Neural cell (in vitro differentiated cells): ENCODE measurements around the gene SERPINI1. TPM values are rescaled to one million over a fixed set of nuclear protein-coding genes. Genes with fewer than 3 reads are reported as not detected.

Experiments used
- H2AFZ ChIP-seq: fragments of 200-600, 300-800 bp; sonication (generic), shearing (Covaris generic); 2 replicates; pipeline ENCODE4 v1.6.0; 2014; ENCODE audit warnings: low read depth, mild to moderate bottlenecking, antibody characterized with exemption, low read length, moderate library complexity
- H3F3A ChIP-seq: fragments of 200-600 bp; shearing (Covaris generic); 2 replicates; pipeline ENCODE4 v1.6.1; 2016; ENCODE audit warnings: mild to moderate bottlenecking, moderate library complexity, mixed read lengths, antibody characterized with exemption, low read length; ENCODE audit not compliant: insufficient read depth, poor library complexity, severe bottlenecking
- H3K27ac ChIP-seq: fragments of 200-600, 300-800 bp; sonication (generic), shearing (Covaris generic); 2 replicates; pipeline ENCODE4 v1.5.1; 2014; ENCODE audit warnings: mild to moderate bottlenecking, low read length, moderate library complexity
- H3K27me3 ChIP-seq: fragments of 300-800, 200-600 bp; sonication (generic), shearing (Covaris generic); 2 replicates; pipeline ENCODE4 v1.6.0; 2014; ENCODE audit warnings: mild to moderate bottlenecking, low read depth, low read length, moderate library complexity; ENCODE audit not compliant: insufficient read depth
- H3K36me3 ChIP-seq: fragments of 300-800, 200-600 bp; sonication (generic), shearing (Covaris generic); 2 replicates; pipeline ENCODE4 v1.5.1; 2014; ENCODE audit warnings: mild to moderate bottlenecking, antibody characterized with exemption, low read length, moderate library complexity; ENCODE audit not compliant: insufficient read depth
- H3K4me2 ChIP-seq: fragments of 300-800, 200-600 bp; sonication (generic), shearing (Covaris generic); 2 replicates; pipeline ENCODE4 v1.6.0; 2014; ENCODE audit warnings: mild to moderate bottlenecking, low read length
- H3K4me3 ChIP-seq: fragments of 300-800, 200-600 bp; sonication (generic), shearing (Covaris generic); 2 replicates; pipeline ENCODE4 v1.5.1; 2014; ENCODE audit warnings: mild to moderate bottlenecking, low read length, moderate library complexity
- H3K79me2 ChIP-seq: fragments of 200-600 bp; shearing (Covaris generic); replicated peaks from 2 replicates; pipeline ENCODE4 v1.6.0; 2014; ENCODE audit warnings: mild to moderate bottlenecking, low read length, moderate library complexity; ENCODE audit not compliant: insufficient read depth
- H3K9ac ChIP-seq: fragments of 300-800, 200-600 bp; sonication (generic), shearing (Covaris generic); 2 replicates; pipeline ENCODE4 v1.6.1; 2016; ENCODE audit warnings: mild to moderate bottlenecking, low read length, mixed read lengths
- H3K9me2 ChIP-seq: fragments of 200-600 bp; shearing (Covaris generic); 2 replicates; pipeline ENCODE4 v1.6.1; 2016; ENCODE audit warnings: mild to moderate bottlenecking, low read length, mixed read lengths; ENCODE audit not compliant: insufficient read depth
- H3K9me3 ChIP-seq: fragments of 200-600, 300-800 bp; sonication (generic), shearing (Covaris generic); 2 replicates; pipeline ENCODE4 v1.6.1; 2016; ENCODE audit warnings: mild to moderate bottlenecking, mixed run types, low read length, moderate library complexity, mixed read lengths
- H4K20me1 ChIP-seq: fragments of 200-600 bp; shearing (Covaris generic); 2 replicates; pipeline ENCODE4 v1.6.1; 2016; ENCODE audit warnings: mild to moderate bottlenecking, mixed run types; ENCODE audit not compliant: insufficient read depth
- CTCF ChIP-seq: fragments of 450-650 bp; IDR thresholded peaks from 2 replicates; pipeline ENCODE4 v1.5.1; 2014; ENCODE audit warnings: antibody characterized with exemption, mild to moderate bottlenecking, moderate library complexity; ENCODE audit not compliant: poor library complexity, severe bottlenecking
- EP300 ChIP-seq: fragments of 450-650 bp; conservative IDR thresholded peaks from 2 replicates; pipeline ENCODE4 v1.6.1; 2014; ENCODE audit warnings: antibody characterized with exemption, mild to moderate bottlenecking, moderate library complexity; ENCODE audit not compliant: poor library complexity, severe bottlenecking
- EZH2 ChIP-seq: fragments of 200-600, 300-800 bp; shearing (Covaris generic), sonication (generic); IDR thresholded peaks from 2 replicates; pipeline ENCODE4 v1.6.1; 2014; ENCODE audit warnings: antibody characterized with exemption, low read length, borderline replicate concordance, mild to moderate bottlenecking; ENCODE audit not compliant: insufficient read depth, poor library complexity, severe bottlenecking
- MXI1 ChIP-seq: fragments of 450-650 bp; conservative IDR thresholded peaks from 2 replicates; pipeline ENCODE4 v1.6.1; 2014; ENCODE audit warnings: antibody characterized with exemption, mild to moderate bottlenecking; ENCODE audit not compliant: poor library complexity, severe bottlenecking
- POLR2AphosphoS5 ChIP-seq: IDR thresholded peaks from 2 replicates; pipeline ENCODE4 v1.6.1; 2012
- RAD21 ChIP-seq: fragments of 450-650 bp; conservative IDR thresholded peaks from 2 replicates; pipeline ENCODE4 v1.6.1; 2014; ENCODE audit warnings: antibody characterized with exemption, mild to moderate bottlenecking, moderate library complexity
- REST ChIP-seq: IDR thresholded peaks from 2 replicates; pipeline ENCODE4 v1.6.1; 2012; ENCODE audit warnings: borderline replicate concordance
- SMC3 ChIP-seq: fragments of 450-650 bp; conservative IDR thresholded peaks from 2 replicates; pipeline ENCODE4 v1.6.1; 2014; ENCODE audit warnings: antibody characterized with exemption, mild to moderate bottlenecking, moderate library complexity; ENCODE audit not compliant: poor library complexity
- TAF1 ChIP-seq: IDR thresholded peaks from 2 replicates; pipeline ENCODE4 v1.6.1; 2012; ENCODE audit warnings: low read depth
- polyA plus RNA-seq: library from polyadenylated mRNA; depleted of rRNA; stranded (reverse); fragments of >200 nt; gene quantifications from 2 replicates; pipeline ENCODE4 v1.2.3, GENCODE V29; 2014

The SERPINI1 gene
- polyA plus RNA-seq, 1 donor from 2014 or later, result 150 TPM

GRCh38 chr3:167761302-167761701 is 25.8 kb downstream of the SERPINI1 start:
- H2AFZ ChIP-seq, result no peak overlapping the region
- no peaks in the 10 kb centered on the region for H3K9me3 ChIP-seq
- no peak overlapping the region for H3K27ac ChIP-seq
- no peak overlapping the region for H3K4me3 ChIP-seq
- no peaks in the 10 kb centered on the region for H3K36me3 ChIP-seq
- no peaks in the 10 kb centered on the region for H3K79me2 ChIP-seq
- no peak overlapping the region for H3K4me2 ChIP-seq
- TF ChIP-seq EP300 (no peak), CTCF (no peak), TAF1 (no peak), EZH2 (no peak), SMC3 (no peak), REST (no peak), POLR2AphosphoS5 (no peak), MXI1 (no peak), RAD21 (no peak)
- H3K27me3 ChIP-seq, result no peaks in the 10 kb centered on the region
- no peaks in the 10 kb centered on the region for H4K20me1 ChIP-seq
- no peaks in the 10 kb centered on the region for H3F3A ChIP-seq
- H3K9me2 ChIP-seq, result no peaks in the 10 kb centered on the region
- no peak overlapping the region for H3K9ac ChIP-seq

GRCh38 chr3:167762296-167762695 is 26.8 kb downstream of the SERPINI1 start:
- H3K79me2 ChIP-seq, result no peaks in the 10 kb centered on the region
- H3F3A ChIP-seq, result no peaks in the 10 kb centered on the region
- no peak overlapping the region for H3K9ac ChIP-seq
- no peak overlapping the region for H3K4me3 ChIP-seq
- H3K9me2 ChIP-seq, result no peaks in the 10 kb centered on the region
- no peaks in the 10 kb centered on the region for H3K9me3 ChIP-seq
- no peak overlapping the region for H2AFZ ChIP-seq
- no peak overlapping the region for H3K4me2 ChIP-seq
- no peak for TF ChIP-seq MXI1
- H4K20me1 ChIP-seq, result no peaks in the 10 kb centered on the region
- no peak overlapping the region for H3K27ac ChIP-seq
- no peaks in the 10 kb centered on the region for H3K27me3 ChIP-seq
- no peaks in the 10 kb centered on the region for H3K36me3 ChIP-seq

- Histone ChIP-seq H3K79me2 (no peaks in the 10 kb centered on the region), H3K27me3 (no peaks in the 10 kb centered on the region), H3K4me3 (no peak overlapping the region), H3K4me2 (no peak overlapping the region), H3K9me3 (no peaks in the 10 kb centered on the region), H3K9me2 (no peaks in the 10 kb centered on the region), H3K9ac (no peak overlapping the region), H3K36me3 (no peaks in the 10 kb centered on the region), H2AFZ (no peak overlapping the region), H3F3A (no peaks in the 10 kb centered on the region), H3K27ac (no peak overlapping the region), H4K20me1 (no peaks in the 10 kb centered on the region)
- TF ChIP-seq REST (no peak), POLR2AphosphoS5 (no peak), CTCF (no peak), EZH2 (no peak), EP300 (no peak)
Measured at GRCh38 chr3:167772992-167773391, 37.5 kb downstream of the SERPINI1 start.
